ENCODE data around the gene DUOXA2. TPM values are rescaled to one million over a fixed set of nuclear protein-coding genes. Genes with fewer than 3 reads are reported as not detected.
A peak's percentile ranks its signal among the peaks of the same experiment; 100 is the strongest.

Gene DUOXA2
- total RNA-seq, 1 donor from 2014 or later, result not detected

GRCh38 chr15:45150997-45151396, 36.9 kb downstream of the DUOXA2 start:
- Mint-ChIP-seq H3K9me3 (no peaks in the 10 kb centered on the region), H3K4me3 (no peak overlapping the region), H3K27me3 (ENCODE audit: insufficient read depth) (peaks cover under 1% of the 10 kb centered on the region), H3K36me3 (ENCODE audit: low read depth) (peaks cover 7% of the 10 kb centered on the region), H3K27ac (no peak overlapping the region), H3K4me1 (ENCODE audit: low read depth) (no peaks in the 10 kb centered on the region)
- intact Hi-C loops (cut with micrococcal nuclease), result no loop called here
- no peak for DNase-seq (ENCODE audit: low spot score)

- DNase-seq (ENCODE audit: low spot score), result no peak
- intact Hi-C loops (cut with micrococcal nuclease), result no loop called here
- H3K27me3 Mint-ChIP-seq (ENCODE audit: insufficient read depth), result no peaks in the 10 kb centered on the region
- H3K27ac Mint-ChIP-seq, result no peak overlapping the region
- H3K36me3 Mint-ChIP-seq (ENCODE audit: low read depth), result peaks cover 9% of the 10 kb centered on the region
- H3K4me3 Mint-ChIP-seq, result no peak overlapping the region
- H3K4me1 Mint-ChIP-seq (ENCODE audit: low read depth), result peaks cover 6% of the 10 kb centered on the region
- no peaks in the 10 kb centered on the region for H3K9me3 Mint-ChIP-seq
Measured at GRCh38 chr15:45151998-45152828, 38.1 kb downstream of the DUOXA2 start.

GRCh38 chr15:45155739-45156138, 41.6 kb downstream of the DUOXA2 start:
- Mint-ChIP-seq H3K4me3 (no peak overlapping the region), H3K27me3 (ENCODE audit: insufficient read depth) (no peaks in the 10 kb centered on the region), H3K27ac (no peak overlapping the region), H3K4me1 (ENCODE audit: low read depth) (peaks cover 13% of the 10 kb centered on the region), H3K36me3 (ENCODE audit: low read depth) (peaks cover 9% of the 10 kb centered on the region), H3K9me3 (no peaks in the 10 kb centered on the region)
- intact Hi-C loops (cut with micrococcal nuclease), result no loop called here
- DNase-seq (ENCODE audit: low spot score), result no peak

- no peak for DNase-seq (ENCODE audit: low spot score)
- Mint-ChIP-seq H3K4me3 (no peak overlapping the region), H3K9me3 (no peaks in the 10 kb centered on the region), H3K36me3 (ENCODE audit: low read depth) (peaks cover 6% of the 10 kb centered on the region), H3K27me3 (ENCODE audit: insufficient read depth) (no peaks in the 10 kb centered on the region), H3K4me1 (ENCODE audit: low read depth) (peaks cover 13% of the 10 kb centered on the region), H3K27ac (no peak overlapping the region)
- intact Hi-C loops (cut with micrococcal nuclease), result no loop called here
Measured at GRCh38 chr15:45156744-45157455, 42.8 kb downstream of the DUOXA2 start.

- intact Hi-C loops (cut with micrococcal nuclease), result no loop called here
- Mint-ChIP-seq H3K27ac (no peak overlapping the region), H3K4me1 (ENCODE audit: low read depth) (peaks cover 13% of the 10 kb centered on the region), H3K9me3 (no peaks in the 10 kb centered on the region), H3K27me3 (ENCODE audit: insufficient read depth) (no peaks in the 10 kb centered on the region), H3K4me3 (no peak overlapping the region), H3K36me3 (ENCODE audit: low read depth) (peaks cover 2% of the 10 kb centered on the region)
- no peak for DNase-seq (ENCODE audit: low spot score)
Measured at GRCh38 chr15:45157974-45158373, 43.8 kb downstream of the DUOXA2 start.

GRCh38 chr15:45161666-45162065, 47.5 kb downstream of the DUOXA2 start:
- intact Hi-C loops (cut with micrococcal nuclease), result loop anchor here (2.0 to 10.0 kb wide), 2 partner anchors 53 to 423 kb away; partner anchors contain the start of gene BLOC1S6
- peaks cover 33% of the 10 kb centered on the region for H3K4me1 Mint-ChIP-seq (ENCODE audit: low read depth)
- H3K4me3 Mint-ChIP-seq, result no peak overlapping the region
- peaks cover 2% of the 10 kb centered on the region for H3K36me3 Mint-ChIP-seq (ENCODE audit: low read depth)
- H3K27ac Mint-ChIP-seq, result no peak overlapping the region
- no peaks in the 10 kb centered on the region for H3K27me3 Mint-ChIP-seq (ENCODE audit: insufficient read depth)
- no peak for DNase-seq (ENCODE audit: low spot score)
- no peaks in the 10 kb centered on the region for H3K9me3 Mint-ChIP-seq

GRCh38 chr15:45162771-45163507, 48.8 kb downstream of the DUOXA2 start:
- peak; percentile 51 for DNase-seq (ENCODE audit: low spot score)
- Mint-ChIP-seq H3K36me3 (ENCODE audit: low read depth) (no peaks in the 10 kb centered on the region), H3K4me3 (no peak overlapping the region), H3K27ac (no peak overlapping the region), H3K9me3 (no peaks in the 10 kb centered on the region), H3K27me3 (ENCODE audit: insufficient read depth) (no peaks in the 10 kb centered on the region), H3K4me1 (ENCODE audit: low read depth) (peaks cover 25% of the 10 kb centered on the region)
- intact Hi-C loops (cut with micrococcal nuclease), result loop anchor here (1.0 to 10.0 kb wide), 4 partner anchors 52 to 422 kb away; partner anchors contain the start of gene BLOC1S6

GRCh38 chr15:45163508-45163856, 49.4 kb downstream of the DUOXA2 start:
- no peaks in the 10 kb centered on the region for H3K27me3 Mint-ChIP-seq (ENCODE audit: insufficient read depth)
- intact Hi-C loops (cut with micrococcal nuclease), result loop anchor here (1.0 to 10.0 kb wide), 4 partner anchors 51 to 421 kb away; partner anchors contain the start of gene BLOC1S6
- no peaks in the 10 kb centered on the region for H3K9me3 Mint-ChIP-seq
- no peak for DNase-seq (ENCODE audit: low spot score)
- H3K4me3 Mint-ChIP-seq, result no peak overlapping the region
- no peak overlapping the region for H3K27ac Mint-ChIP-seq
- H3K36me3 Mint-ChIP-seq (ENCODE audit: low read depth), result no peaks in the 10 kb centered on the region
- H3K4me1 Mint-ChIP-seq (ENCODE audit: low read depth), result peaks cover 21% of the 10 kb centered on the region

- H3K27me3 Mint-ChIP-seq (ENCODE audit: insufficient read depth), result no peaks in the 10 kb centered on the region
- no peaks in the 10 kb centered on the region for H3K9me3 Mint-ChIP-seq
- intact Hi-C loops (cut with micrococcal nuclease), result loop anchor here (10.0 kb wide), 1 partner anchor 420 kb away; the partner anchor contains the start of gene BLOC1S6
- H3K4me1 Mint-ChIP-seq (ENCODE audit: low read depth), result peaks cover 21% of the 10 kb centered on the region
- H3K4me3 Mint-ChIP-seq, result peak overlapping the region; percentile 75
- peaks cover 2% of the 10 kb centered on the region for H3K36me3 Mint-ChIP-seq (ENCODE audit: low read depth)
- no peak overlapping the region for H3K27ac Mint-ChIP-seq
- DNase-seq (ENCODE audit: low spot score), result no peak
Measured at GRCh38 chr15:45164914-45165313, 50.8 kb downstream of the DUOXA2 start.

- no peaks in the 10 kb centered on the region for H3K27me3 Mint-ChIP-seq (ENCODE audit: insufficient read depth)
- peak overlapping the region; percentile 77 for H3K27ac Mint-ChIP-seq
- H3K9me3 Mint-ChIP-seq, result no peaks in the 10 kb centered on the region
- no peak for DNase-seq (ENCODE audit: low spot score)
- H3K4me1 Mint-ChIP-seq (ENCODE audit: low read depth), result peaks cover 21% of the 10 kb centered on the region
- H3K36me3 Mint-ChIP-seq (ENCODE audit: low read depth), result peaks cover 2% of the 10 kb centered on the region
- peak overlapping the region; percentile 75 for H3K4me3 Mint-ChIP-seq
- intact Hi-C loops (cut with micrococcal nuclease), result loop anchor here (10.0 kb wide), 1 partner anchor 419 kb away; the partner anchor contains the start of gene BLOC1S6
Measured at GRCh38 chr15:45165536-45165935, 51.4 kb downstream of the DUOXA2 start.

- DNase-seq (ENCODE audit: low spot score), result peak; percentile 77
- intact Hi-C loops (cut with micrococcal nuclease), result loop anchor here (1.0 to 10.0 kb wide), 6 partner anchors 21 to 418 kb away; partner anchors contain the start of gene BLOC1S6
- Mint-ChIP-seq H3K27me3 (ENCODE audit: insufficient read depth) (no peaks in the 10 kb centered on the region), H3K36me3 (ENCODE audit: low read depth) (peaks cover 2% of the 10 kb centered on the region), H3K27ac (peak overlapping the region; percentile 81), H3K4me1 (ENCODE audit: low read depth) (peaks cover 21% of the 10 kb centered on the region), H3K9me3 (no peaks in the 10 kb centered on the region), H3K4me3 (peak overlapping the region; percentile 75)
Measured at GRCh38 chr15:45166834-45167630, 52.9 kb downstream of the DUOXA2 start.

Measured in activated T-helper 1 cell treated with anti-CD3 and anti-CD28 coated beads, Interleukin-12 subunit alpha, Interleukin-12 subunit beta, Interleukin-2, Interleukin-4 antibody, amounts not matched to agents 30 ng/mL and 10 ng/mL and 1 ng/mL, durations not matched to agents 14 hours and 24 hours and 36 hours (primary cell).